ENCODE measurements around the gene NPDC1.

DNA sequence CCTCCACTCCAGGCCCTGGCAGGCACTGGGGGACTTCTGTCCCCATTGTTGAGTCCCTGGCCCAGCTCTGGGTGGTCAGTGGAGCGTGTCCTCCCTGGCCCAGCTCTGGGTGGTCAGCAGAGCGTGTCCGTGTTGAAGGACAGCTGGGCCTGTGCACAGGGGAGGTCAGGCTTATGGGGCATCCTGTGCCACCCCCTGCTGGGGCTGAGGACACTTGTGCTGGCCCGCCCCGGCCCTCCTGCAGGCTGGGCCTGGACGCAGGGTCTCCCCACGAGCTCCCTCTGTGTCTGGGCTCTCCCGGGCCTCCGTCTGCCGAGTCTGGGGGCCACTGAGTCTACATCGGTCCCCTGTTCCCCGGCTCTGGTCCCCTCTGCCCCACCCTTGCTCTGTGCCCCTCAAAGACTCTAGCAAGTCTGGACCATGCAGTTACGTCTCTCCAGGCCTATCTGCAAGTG, 38.1 kb downstream of the NPDC1 start:
- TF ChIP-seq EZH2 (IDR thresholded peaks at IDR 0.05; ENCODE audit: insufficient read depth, poor library complexity, severe bottlenecking), result no peak
- no peak for TF ChIP-seq EZH2phosphoT487 (IDR thresholded peaks at IDR 0.05; ENCODE audit: insufficient read depth, low read depth)
